Activated T-cell treated with anti-CD3 and anti-CD28 coated beads, Interleukin-2, amount 50 U/mL, for 72 hours (primary cell): ENCODE measurements around the gene AMMECR1L. TPM values are rescaled to one million over a fixed set of nuclear protein-coding genes. Genes with fewer than 3 reads are reported as not detected.
"Not testable (repeated sequence)": the region's sequence is repeated elsewhere in the genome, so short reads cannot be mapped to it uniquely, and the experiment has no call there.

Source experiments
- ATAC-seq, 2 donors: fragments of 150-1000 bp; cut with Tn5 transposase; replicated peaks in 1 of 2; 2 replicates each; pipeline ENCODE4 v1.10.0; 2021; ENCODE audit warnings: moderate library complexity in 2 of 2, mild to moderate bottlenecking in 1 of 2
- DNase-seq, 2 donors: peaks; one replicate each; pipeline ENCODE4 v3.0.0; 2021 to 2022; ENCODE audit warnings: mixed read lengths in 1 of 2
- H3K27ac Mint-ChIP-seq: one replicate; pipeline ENCODE4 v1.8.0; 2022; ENCODE audit warnings: mild to moderate bottlenecking, moderate library complexity, mixed read lengths
- H3K27me3 Mint-ChIP-seq: one replicate; pipeline ENCODE4 v1.8.0; 2022; ENCODE audit warnings: low read depth, mixed read lengths
- H3K36me3 Mint-ChIP-seq, 2 donors: one replicate each; pipeline ENCODE4 v1.8.0; 2022; ENCODE audit warnings: mixed read lengths in 2 of 2, mild to moderate bottlenecking in 1 of 2; ENCODE audit not compliant: insufficient read depth in 2 of 2
- H3K4me1 Mint-ChIP-seq: one replicate; pipeline ENCODE4 v1.8.0; 2022; ENCODE audit warnings: low read depth, mixed read lengths
- H3K4me3 Mint-ChIP-seq, 2 donors: one replicate each; pipeline ENCODE4 v1.8.0; 2022; ENCODE audit warnings: mild to moderate bottlenecking in 2 of 2, mixed read lengths in 2 of 2, moderate library complexity in 2 of 2
- H3K9me3 Mint-ChIP-seq, 2 donors: one replicate each; pipeline ENCODE4 v1.8.0; 2022; ENCODE audit warnings: mixed read lengths in 2 of 2
- total RNA-seq, 2 donors: library from RNA; stranded (reverse); gene quantifications; one replicate each; pipeline ENCODE4 v1.2.3, GENCODE V29; 2022

The AMMECR1L gene
- total RNA-seq, 2 donors from 2014 or later: 24.8 to 25.3 TPM

GRCh38 chr2:127812441-127812840, 73.3 kb downstream of the AMMECR1L start:
- H3K4me1 Mint-ChIP-seq: peaks cover 37% of the 10 kb centered on the region
- not testable (repeated sequence) for ATAC-seq, H3K36me3 Mint-ChIP-seq, H3K4me3 Mint-ChIP-seq, DNase-seq, H3K27ac Mint-ChIP-seq, H3K27me3 Mint-ChIP-seq, H3K9me3 Mint-ChIP-seq

Other genes with a start within 250 kb of the AMMECR1L start
- not detected for gene GPR17, start 239.8 kb downstream of the AMMECR1L start, total RNA-seq
- gene LIMS2, start 210.4 kb downstream of the AMMECR1L start, total RNA-seq: 10 to 100 TPM in 1 of 2 donors, 1 to 10 TPM in 1; 6.4 to 10.3 TPM
- gene SFT2D3, start 184.5 kb downstream of the AMMECR1L start, total RNA-seq: 1 to 10 TPM; 3.7 to 4.7 TPM
- gene WDR33, start 74.8 kb downstream of the AMMECR1L start, total RNA-seq: 10 to 100 TPM; 69.2 to 71.7 TPM
- gene POLR2D, start 27.8 kb downstream of the AMMECR1L start, total RNA-seq: 10 to 100 TPM; 56.3 to 74.7 TPM
- 10 to 100 TPM; 32.7 to 33.3 TPM for gene SAP130, start 142.1 kb upstream of the AMMECR1L start, total RNA-seq
- 10 to 100 TPM; 48.6 to 54.3 TPM for gene UGGT1, start 205.2 kb upstream of the AMMECR1L start, total RNA-seq